ENCODE measurements around the gene LRPAP1. TPM values are rescaled to one million over a fixed set of nuclear protein-coding genes. Genes with fewer than 3 reads are reported as not detected.
"Not testable (repeated sequence)": the region's sequence is repeated elsewhere in the genome, so short reads cannot be mapped to it uniquely, and the experiment has no call there.

Gene LRPAP1
- total RNA-seq, 2 donors from 2014 or later, result 256 to 321 TPM

DNA sequence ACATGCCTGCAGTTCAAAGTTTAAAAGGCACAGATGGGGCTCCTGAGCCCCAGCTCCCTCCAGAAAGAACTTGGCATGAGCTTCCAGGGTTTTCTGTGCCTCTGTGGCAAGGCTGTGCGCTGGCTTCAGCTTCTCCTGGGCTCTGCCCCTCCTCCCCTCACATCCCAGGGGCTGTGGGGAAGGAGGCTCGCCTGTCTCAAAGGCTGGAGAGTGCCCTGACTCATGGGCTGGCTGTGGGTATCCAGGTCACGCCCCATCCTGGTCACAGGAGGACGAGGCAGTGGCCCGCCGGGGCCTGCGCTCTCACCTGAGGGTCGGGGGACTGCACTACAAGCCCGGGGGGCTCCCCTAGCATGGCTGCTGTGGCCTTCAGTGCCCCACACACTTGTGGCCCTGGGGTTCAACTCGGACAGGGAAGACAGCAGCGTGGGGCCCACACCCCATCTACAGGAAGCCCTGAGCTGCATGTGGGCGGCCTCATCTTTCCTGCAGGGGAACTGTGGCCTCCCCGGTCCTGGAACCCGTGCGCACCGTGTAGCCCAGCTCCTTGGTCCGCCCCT lies 17.9 kb downstream of the LRPAP1 start:
- no peaks in the 10 kb centered on the region for H3K4me1 ChIP-seq
- H3K27ac ChIP-seq, result no peak overlapping the region
- H3K27me3 ChIP-seq, result no peaks in the 10 kb centered on the region
- H3K4me3 ChIP-seq, result no peak overlapping the region
- DNase-seq (ENCODE audit: low spot score), result no peak
- peaks cover 96% of the 10 kb centered on the region for H3K36me3 ChIP-seq
- TF ChIP-seq, protein P1, sequence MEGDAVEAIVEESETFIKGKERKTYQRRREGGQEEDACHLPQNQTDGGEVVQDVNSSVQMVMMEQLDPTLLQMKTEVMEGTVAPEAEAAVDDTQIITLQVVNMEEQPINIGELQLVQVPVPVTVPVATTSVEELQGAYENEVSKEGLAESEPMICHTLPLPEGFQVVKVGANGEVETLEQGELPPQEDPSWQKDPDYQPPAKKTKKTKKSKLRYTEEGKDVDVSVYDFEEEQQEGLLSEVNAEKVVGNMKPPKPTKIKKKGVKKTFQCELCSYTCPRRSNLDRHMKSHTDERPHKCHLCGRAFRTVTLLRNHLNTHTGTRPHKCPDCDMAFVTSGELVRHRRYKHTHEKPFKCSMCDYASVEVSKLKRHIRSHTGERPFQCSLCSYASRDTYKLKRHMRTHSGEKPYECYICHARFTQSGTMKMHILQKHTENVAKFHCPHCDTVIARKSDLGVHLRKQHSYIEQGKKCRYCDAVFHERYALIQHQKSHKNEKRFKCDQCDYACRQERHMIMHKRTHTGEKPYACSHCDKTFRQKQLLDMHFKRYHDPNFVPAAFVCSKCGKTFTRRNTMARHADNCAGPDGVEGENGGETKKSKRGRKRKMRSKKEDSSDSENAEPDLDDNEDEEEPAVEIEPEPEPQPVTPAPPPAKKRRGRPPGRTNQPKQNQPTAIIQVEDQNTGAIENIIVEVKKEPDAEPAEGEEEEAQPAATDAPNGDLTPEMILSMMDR (IDR thresholded peaks at IDR 0.05), result no peak
- no peaks in the 10 kb centered on the region for H3K9me3 ChIP-seq

DNA sequence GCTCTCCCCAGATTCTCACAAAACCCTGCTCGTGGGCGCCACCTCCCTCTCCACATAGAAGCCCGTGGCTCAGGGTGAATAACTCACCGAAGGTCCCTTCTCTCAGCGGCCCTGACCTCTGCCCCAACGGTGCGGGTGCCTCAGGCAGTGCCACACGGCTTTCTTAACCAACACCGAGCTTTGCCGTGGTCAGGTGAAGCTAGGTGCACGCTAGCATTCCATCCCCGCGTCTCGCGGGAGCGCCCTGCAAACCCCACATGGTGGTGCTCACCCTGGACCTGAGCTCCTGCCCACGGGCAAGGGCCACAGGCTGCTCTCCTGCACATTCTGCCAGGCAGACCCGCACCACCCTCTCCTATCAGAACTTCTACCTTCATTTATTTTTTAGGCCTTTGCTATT lies 18.4 kb downstream of the LRPAP1 start:
- Histone ChIP-seq H3K9me3 (no peaks in the 10 kb centered on the region), H3K4me1 (no peaks in the 10 kb centered on the region), H3K27me3 (no peaks in the 10 kb centered on the region), H3K36me3 (peaks cover 94% of the 10 kb centered on the region), H3K27ac (no peak overlapping the region), H3K4me3 (no peak overlapping the region)
- TF ChIP-seq, protein P1 (IDR thresholded peaks at IDR 0.05), result no peak
- DNase-seq (ENCODE audit: low spot score), result no peak

- H3K27ac ChIP-seq, result no peak overlapping the region
- TF ChIP-seq, protein P1 (IDR thresholded peaks at IDR 0.05), result no peak
- H3K9me3 ChIP-seq, result no peaks in the 10 kb centered on the region
- H3K4me1 ChIP-seq, result no peaks in the 10 kb centered on the region
- peaks cover 92% of the 10 kb centered on the region for H3K36me3 ChIP-seq
- no peak overlapping the region for H3K4me3 ChIP-seq
- DNase-seq (ENCODE audit: low spot score), result no peak
- no peaks in the 10 kb centered on the region for H3K27me3 ChIP-seq
Measured at GRCh38 chr4:3512719-3513118, 19.5 kb downstream of the LRPAP1 start.

DNA sequence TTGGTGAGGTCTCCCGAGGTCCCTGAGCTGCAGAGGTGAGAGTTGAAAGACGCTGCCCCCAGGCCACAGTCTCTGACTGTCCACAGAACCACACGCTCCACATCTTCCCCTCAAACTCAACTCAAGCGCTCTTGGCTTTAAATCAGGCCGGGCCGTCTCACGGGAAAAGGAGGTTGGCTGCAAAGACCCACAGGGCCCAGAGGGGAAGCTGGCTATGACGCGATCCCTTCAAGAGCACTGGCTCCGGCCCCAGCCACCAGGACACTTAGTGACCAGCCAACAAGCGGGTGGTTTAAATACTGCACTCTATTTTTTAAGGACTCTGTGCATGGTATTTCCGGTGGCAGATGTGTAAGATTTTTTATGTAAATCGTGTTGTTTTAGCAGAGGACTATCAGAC lies 19.9 kb downstream of the LRPAP1 start:
- no peaks in the 10 kb centered on the region for H3K4me1 ChIP-seq
- H3K4me3 ChIP-seq, result no peak overlapping the region
- H3K36me3 ChIP-seq, result peaks cover 92% of the 10 kb centered on the region
- no peaks in the 10 kb centered on the region for H3K27me3 ChIP-seq
- TF ChIP-seq, protein P1 (IDR thresholded peaks at IDR 0.05), result no peak
- DNase-seq (ENCODE audit: low spot score), result no peak
- no peak overlapping the region for H3K27ac ChIP-seq
- H3K9me3 ChIP-seq, result no peaks in the 10 kb centered on the region

DNA sequence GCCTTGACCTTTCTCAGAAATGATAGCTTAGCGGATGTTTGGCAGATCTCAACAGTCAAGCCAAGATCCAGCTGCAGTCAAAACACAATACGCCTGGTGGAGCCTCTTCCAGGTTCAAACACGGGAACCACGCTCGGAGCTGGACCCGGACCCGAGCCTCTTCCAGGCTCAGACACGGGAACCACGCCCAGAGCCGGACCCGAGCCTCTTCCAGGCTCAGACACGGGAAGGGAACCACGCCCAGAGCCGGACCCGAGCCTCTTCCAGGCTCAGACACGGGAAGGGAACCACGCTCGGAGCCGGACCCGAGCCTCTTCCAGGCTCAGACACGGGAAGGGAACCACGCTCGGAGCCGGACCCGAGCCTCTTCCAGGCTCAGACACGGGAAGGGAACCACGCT lies 20.6 kb downstream of the LRPAP1 start:
- not testable (repeated sequence) for H3K4me1 ChIP-seq; H3K27ac ChIP-seq; H3K9me3 ChIP-seq; H3K27me3 ChIP-seq; DNase-seq (ENCODE audit: low spot score); H3K4me3 ChIP-seq
- peaks cover 92% of the 10 kb centered on the region for H3K36me3 ChIP-seq

DNA sequence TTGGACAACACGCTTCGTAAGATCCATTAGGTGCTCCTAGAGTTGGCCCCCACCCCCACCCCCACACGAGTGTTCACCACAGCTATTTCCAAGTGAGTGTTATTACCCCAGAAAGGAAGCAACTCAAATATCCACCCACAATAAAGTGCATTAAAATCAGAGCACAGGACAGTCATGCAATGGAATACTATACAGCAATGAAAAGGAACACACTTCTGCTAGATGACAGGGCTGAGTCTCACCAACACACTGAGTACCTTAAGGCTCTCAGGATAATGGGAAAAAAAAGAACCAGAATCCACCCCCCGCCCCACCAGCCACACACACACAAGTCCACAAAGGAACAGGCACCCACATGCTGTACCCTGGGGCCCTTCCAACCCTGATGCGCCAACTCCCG lies 21.0 kb downstream of the LRPAP1 start:
- no peak overlapping the region for H3K27ac ChIP-seq
- TF ChIP-seq, protein P1 (IDR thresholded peaks at IDR 0.05), result no peak
- DNase-seq (ENCODE audit: low spot score), result no peak
- no peaks in the 10 kb centered on the region for H3K9me3 ChIP-seq
- peaks cover 92% of the 10 kb centered on the region for H3K36me3 ChIP-seq
- no peak overlapping the region for H3K4me3 ChIP-seq
- no peaks in the 10 kb centered on the region for H3K4me1 ChIP-seq
- H3K27me3 ChIP-seq, result no peaks in the 10 kb centered on the region
